ENCODE results near the gene TMEM129.

- no peak for TF ChIP-seq CTCF (IDR thresholded peaks at IDR 0.05; ENCODE audit: poor library complexity, severe bottlenecking)
- no peak for TF ChIP-seq POLR2AphosphoS5 (IDR thresholded peaks at IDR 0.05)
- TF ChIP-seq EZH2 (IDR thresholded peaks at IDR 0.05; ENCODE audit: borderline replicate concordance, insufficient read depth, low read length, poor library complexity, severe bottlenecking): no peak
- no peak for TF ChIP-seq TAF1 (IDR thresholded peaks at IDR 0.05; ENCODE audit: low read depth)
- TF ChIP-seq RAD21 (conservative IDR thresholded peaks at IDR 0.05): no peak
- TF ChIP-seq REST (IDR thresholded peaks at IDR 0.05; ENCODE audit: borderline replicate concordance): no peak
- no peak for TF ChIP-seq SMC3 (conservative IDR thresholded peaks at IDR 0.05; ENCODE audit: poor library complexity)
- TF ChIP-seq MXI1 (conservative IDR thresholded peaks at IDR 0.05; ENCODE audit: poor library complexity, severe bottlenecking): no peak
- TF ChIP-seq EP300 (conservative IDR thresholded peaks at IDR 0.05; ENCODE audit: poor library complexity, severe bottlenecking): no peak
Observed at GRCh38 chr4:1770791-1771231, 49.7 kb upstream of the TMEM129 start.
